ENCODE results near the gene CHCT1. TPM values are rescaled to one million over a fixed set of nuclear protein-coding genes. Genes with fewer than 3 reads are reported as not detected.

Gene CHCT1
- total RNA-seq, 1 experiment from 2014 or later, result not detected

GRCh38 chr17:60395508-60396065 is 26.7 kb upstream of the CHCT1 start:
- H3K27ac ChIP-seq (ENCODE audit: low read length), result no peak overlapping the region
- no peak overlapping the region for H3K4me3 ChIP-seq (ENCODE audit: low read depth in 2 of 2, low read length in 2 of 2)
- BruUV-seq (replicated peaks), result no TSS peak
- ChIA-PET CTCF (no interaction called here), POLR2A (interaction anchor here (0.6 kb wide), 1 partner anchor 185 kb away, joined by 4 read pairs; no protein-coding TSS in a partner anchor)
- no peaks in the 10 kb centered on the region for H3K27me3 ChIP-seq (ENCODE audit: control insufficient read depth, insufficient read depth, low read length)
- DNase-seq (ENCODE audit: low read depth, low spot score) (no peak), ATAC-seq (no peak)
- H3K4me1 ChIP-seq (ENCODE audit: control insufficient read depth, insufficient read depth, low read length), result peaks cover 3% of the 10 kb centered on the region; the same call in 1 of the 2 replicates
- intact Hi-C loops (cut with micrococcal nuclease; ENCODE audit: unreplicated experiment) (no loop called here), in situ Hi-C loops (cut with HindIII; ENCODE audit: low pct_unique_long_range_greater_than_20kb, low sequenced_read_pairs) (no loop called here)
- H3K9me3 ChIP-seq (ENCODE audit: control insufficient read depth, insufficient read depth, low read depth, low read length), result no peaks in the 10 kb centered on the region
- TF ChIP-seq SIN3A (IDR thresholded peaks at IDR 0.05; ENCODE audit: borderline replicate concordance, insufficient read depth, low read depth, low read length) (no peak), POLR2AphosphoS5 (IDR thresholded peaks at IDR 0.05; ENCODE audit: low read depth, low read length) (no peak), TCF7L2 (IDR thresholded peaks at IDR 0.05; ENCODE audit: low read depth, low read length) (no peak), CTCF (IDR thresholded peaks at IDR 0.05) (no peak)
- TF ChIP-seq, protein P1, sequence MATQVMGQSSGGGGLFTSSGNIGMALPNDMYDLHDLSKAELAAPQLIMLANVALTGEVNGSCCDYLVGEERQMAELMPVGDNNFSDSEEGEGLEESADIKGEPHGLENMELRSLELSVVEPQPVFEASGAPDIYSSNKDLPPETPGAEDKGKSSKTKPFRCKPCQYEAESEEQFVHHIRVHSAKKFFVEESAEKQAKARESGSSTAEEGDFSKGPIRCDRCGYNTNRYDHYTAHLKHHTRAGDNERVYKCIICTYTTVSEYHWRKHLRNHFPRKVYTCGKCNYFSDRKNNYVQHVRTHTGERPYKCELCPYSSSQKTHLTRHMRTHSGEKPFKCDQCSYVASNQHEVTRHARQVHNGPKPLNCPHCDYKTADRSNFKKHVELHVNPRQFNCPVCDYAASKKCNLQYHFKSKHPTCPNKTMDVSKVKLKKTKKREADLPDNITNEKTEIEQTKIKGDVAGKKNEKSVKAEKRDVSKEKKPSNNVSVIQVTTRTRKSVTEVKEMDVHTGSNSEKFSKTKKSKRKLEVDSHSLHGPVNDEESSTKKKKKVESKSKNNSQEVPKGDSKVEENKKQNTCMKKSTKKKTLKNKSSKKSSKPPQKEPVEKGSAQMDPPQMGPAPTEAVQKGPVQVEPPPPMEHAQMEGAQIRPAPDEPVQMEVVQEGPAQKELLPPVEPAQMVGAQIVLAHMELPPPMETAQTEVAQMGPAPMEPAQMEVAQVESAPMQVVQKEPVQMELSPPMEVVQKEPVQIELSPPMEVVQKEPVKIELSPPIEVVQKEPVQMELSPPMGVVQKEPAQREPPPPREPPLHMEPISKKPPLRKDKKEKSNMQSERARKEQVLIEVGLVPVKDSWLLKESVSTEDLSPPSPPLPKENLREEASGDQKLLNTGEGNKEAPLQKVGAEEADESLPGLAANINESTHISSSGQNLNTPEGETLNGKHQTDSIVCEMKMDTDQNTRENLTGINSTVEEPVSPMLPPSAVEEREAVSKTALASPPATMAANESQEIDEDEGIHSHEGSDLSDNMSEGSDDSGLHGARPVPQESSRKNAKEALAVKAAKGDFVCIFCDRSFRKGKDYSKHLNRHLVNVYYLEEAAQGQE (IDR thresholded peaks at IDR 0.05; ENCODE audit: insufficient read depth in 1 of 2, low read depth in 2 of 2, low read length in 1 of 2), result no peak
- H3K36me3 ChIP-seq (ENCODE audit: control insufficient read depth, insufficient read depth, low read length), result peaks cover 11% of the 10 kb centered on the region; the same call in 1 of the 2 replicates

- ChIA-PET POLR2A (no interaction called here), CTCF (no interaction called here)
- peaks cover 6% of the 10 kb centered on the region; the same call in 1 of the 2 replicates for H3K36me3 ChIP-seq (ENCODE audit: control insufficient read depth, insufficient read depth, low read length)
- no TSS peak for BruUV-seq (replicated peaks)
- in situ Hi-C loops (cut with HindIII; ENCODE audit: low pct_unique_long_range_greater_than_20kb, low sequenced_read_pairs) (no loop called here), intact Hi-C loops (cut with micrococcal nuclease; ENCODE audit: unreplicated experiment) (no loop called here)
- no peak for ATAC-seq
- no peak overlapping the region for H3K4me3 ChIP-seq (ENCODE audit: low read depth in 2 of 2, low read length in 2 of 2)
- no peak for DNase-seq (ENCODE audit: low read depth, low spot score)
- H3K4me1 ChIP-seq (ENCODE audit: control insufficient read depth, insufficient read depth, low read length), result peaks cover 3% of the 10 kb centered on the region; the same call in 1 of the 2 replicates
- TF ChIP-seq CTCF (IDR thresholded peaks at IDR 0.05) (no peak), POLR2AphosphoS5 (IDR thresholded peaks at IDR 0.05; ENCODE audit: low read depth, low read length) (no peak), SIN3A (IDR thresholded peaks at IDR 0.05; ENCODE audit: borderline replicate concordance, insufficient read depth, low read depth, low read length) (no peak), TCF7L2 (IDR thresholded peaks at IDR 0.05; ENCODE audit: low read depth, low read length) (no peak)
- TF ChIP-seq, protein P1 (IDR thresholded peaks at IDR 0.05; ENCODE audit: insufficient read depth in 1 of 2, low read depth in 2 of 2, low read length in 1 of 2), result no peak
- no peak overlapping the region for H3K27ac ChIP-seq (ENCODE audit: low read length)
- no peaks in the 10 kb centered on the region for H3K9me3 ChIP-seq (ENCODE audit: control insufficient read depth, insufficient read depth, low read depth, low read length)
- H3K27me3 ChIP-seq (ENCODE audit: control insufficient read depth, insufficient read depth, low read length), result no peaks in the 10 kb centered on the region
Measured at GRCh38 chr17:60396412-60396811, 25.9 kb upstream of the CHCT1 start.

All from Panc1 (cell line).